ENCODE measurements around the gene TNFRSF19. TPM values are rescaled to one million over a fixed set of nuclear protein-coding genes. Genes with fewer than 3 reads are reported as not detected.

TNFRSF19 gene
- total RNA-seq, 1 experiment from 2014 or later, result 0.24 TPM

DNA sequence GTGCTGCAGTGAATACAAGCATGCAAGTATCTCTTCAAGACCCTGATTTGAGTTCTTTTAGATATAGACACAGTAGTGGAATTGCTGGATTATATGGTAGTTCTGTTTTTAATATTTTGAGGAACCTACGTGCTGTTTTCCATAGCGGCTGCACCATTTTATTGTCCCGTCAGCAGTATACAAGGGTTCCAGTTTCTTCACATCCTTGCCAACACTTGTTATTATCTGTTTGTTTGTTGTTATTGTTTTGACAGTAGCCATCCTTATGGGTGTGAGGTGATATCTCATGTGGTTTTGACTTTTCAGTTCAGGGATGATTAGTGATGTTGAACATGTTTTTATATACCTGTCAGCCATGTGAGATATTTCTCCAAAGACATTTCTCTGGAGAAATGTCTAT is 53.2 kb downstream of the TNFRSF19 start:
- H3K9me3 ChIP-seq (ENCODE audit: insufficient read depth, low read depth), result no peaks in the 10 kb centered on the region
- ChIA-PET CTCF (no interaction called here), POLR2A (ENCODE audit: unreplicated experiment) (no interaction called here)
- H3K4me1 ChIP-seq (replicated peaks; ENCODE audit: insufficient read depth), result no peaks in the 10 kb centered on the region
- no peak overlapping the region for H3K4me3 ChIP-seq
- H3K27me3 ChIP-seq (ENCODE audit: insufficient read depth, low read depth), result no peaks in the 10 kb centered on the region
- H3K4me2 ChIP-seq, result no peak overlapping the region
- intact Hi-C loops (cut with micrococcal nuclease; ENCODE audit: unreplicated experiment), result no loop called here
- TF ChIP-seq, protein P1, sequence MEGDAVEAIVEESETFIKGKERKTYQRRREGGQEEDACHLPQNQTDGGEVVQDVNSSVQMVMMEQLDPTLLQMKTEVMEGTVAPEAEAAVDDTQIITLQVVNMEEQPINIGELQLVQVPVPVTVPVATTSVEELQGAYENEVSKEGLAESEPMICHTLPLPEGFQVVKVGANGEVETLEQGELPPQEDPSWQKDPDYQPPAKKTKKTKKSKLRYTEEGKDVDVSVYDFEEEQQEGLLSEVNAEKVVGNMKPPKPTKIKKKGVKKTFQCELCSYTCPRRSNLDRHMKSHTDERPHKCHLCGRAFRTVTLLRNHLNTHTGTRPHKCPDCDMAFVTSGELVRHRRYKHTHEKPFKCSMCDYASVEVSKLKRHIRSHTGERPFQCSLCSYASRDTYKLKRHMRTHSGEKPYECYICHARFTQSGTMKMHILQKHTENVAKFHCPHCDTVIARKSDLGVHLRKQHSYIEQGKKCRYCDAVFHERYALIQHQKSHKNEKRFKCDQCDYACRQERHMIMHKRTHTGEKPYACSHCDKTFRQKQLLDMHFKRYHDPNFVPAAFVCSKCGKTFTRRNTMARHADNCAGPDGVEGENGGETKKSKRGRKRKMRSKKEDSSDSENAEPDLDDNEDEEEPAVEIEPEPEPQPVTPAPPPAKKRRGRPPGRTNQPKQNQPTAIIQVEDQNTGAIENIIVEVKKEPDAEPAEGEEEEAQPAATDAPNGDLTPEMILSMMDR (conservative IDR thresholded peaks at IDR 0.05), result no peak
- TF ChIP-seq EZH2 (IDR thresholded peaks at IDR 0.05; ENCODE audit: low read depth), result no peak
- no peaks in the 10 kb centered on the region for H3F3A ChIP-seq (ENCODE audit: insufficient read depth, low read depth)
- no peak overlapping the region for H3K27ac ChIP-seq
- H3K79me2 ChIP-seq (ENCODE audit: low read depth), result no peaks in the 10 kb centered on the region
- no peaks in the 10 kb centered on the region for H3K9me2 ChIP-seq (ENCODE audit: insufficient read depth)
- no peak for DNase-seq
- H4K20me1 ChIP-seq (ENCODE audit: insufficient read depth), result no peaks in the 10 kb centered on the region
- no TSS peak for BruUV-seq (replicated peaks)
- H3K36me3 ChIP-seq (ENCODE audit: low read depth), result no peaks in the 10 kb centered on the region
- no peak overlapping the region for H2AFZ ChIP-seq

DNA sequence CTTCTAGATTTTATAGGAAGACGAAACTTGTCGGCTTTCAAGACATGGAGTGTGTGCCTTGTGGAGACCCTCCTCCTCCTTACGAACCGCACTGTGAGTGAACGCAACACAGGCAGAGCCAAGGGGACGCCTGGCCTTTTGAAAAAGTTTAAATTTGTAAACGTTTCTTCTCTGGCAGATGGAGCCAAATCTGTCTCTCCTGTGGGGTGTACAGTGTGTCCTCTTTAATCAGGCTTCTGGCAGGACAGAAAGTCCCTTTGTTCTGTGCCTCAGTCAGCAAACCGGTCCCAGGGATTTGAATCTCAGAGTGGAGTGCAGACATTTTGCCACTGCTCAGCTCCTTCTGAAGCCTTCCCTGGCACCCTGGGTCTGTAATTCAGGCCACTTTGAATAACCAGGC is 56.5 kb downstream of the TNFRSF19 start:
- no peaks in the 10 kb centered on the region for H3K4me1 ChIP-seq (replicated peaks; ENCODE audit: insufficient read depth)
- no peaks in the 10 kb centered on the region for H3K9me2 ChIP-seq (ENCODE audit: insufficient read depth)
- no peaks in the 10 kb centered on the region for H3K27me3 ChIP-seq (ENCODE audit: insufficient read depth, low read depth)
- no peak overlapping the region for H2AFZ ChIP-seq
- ChIA-PET POLR2A (ENCODE audit: unreplicated experiment) (no interaction called here), CTCF (no interaction called here)
- H3K4me2 ChIP-seq, result no peak overlapping the region
- no peaks in the 10 kb centered on the region for H3K9me3 ChIP-seq (ENCODE audit: insufficient read depth, low read depth)
- H4K20me1 ChIP-seq (ENCODE audit: insufficient read depth), result no peaks in the 10 kb centered on the region
- no TSS peak for BruUV-seq (replicated peaks)
- H3K79me2 ChIP-seq (ENCODE audit: low read depth), result no peaks in the 10 kb centered on the region
- no peaks in the 10 kb centered on the region for H3F3A ChIP-seq (ENCODE audit: insufficient read depth, low read depth)
- no peak overlapping the region for H3K4me3 ChIP-seq
- H3K36me3 ChIP-seq (ENCODE audit: low read depth), result no peaks in the 10 kb centered on the region
- intact Hi-C loops (cut with micrococcal nuclease; ENCODE audit: unreplicated experiment), result no loop called here
- no peak for DNase-seq
- no peak for TF ChIP-seq EZH2 (IDR thresholded peaks at IDR 0.05; ENCODE audit: low read depth)
- TF ChIP-seq, protein P1 (conservative IDR thresholded peaks at IDR 0.05), result no peak
- no peak overlapping the region for H3K27ac ChIP-seq

DNA sequence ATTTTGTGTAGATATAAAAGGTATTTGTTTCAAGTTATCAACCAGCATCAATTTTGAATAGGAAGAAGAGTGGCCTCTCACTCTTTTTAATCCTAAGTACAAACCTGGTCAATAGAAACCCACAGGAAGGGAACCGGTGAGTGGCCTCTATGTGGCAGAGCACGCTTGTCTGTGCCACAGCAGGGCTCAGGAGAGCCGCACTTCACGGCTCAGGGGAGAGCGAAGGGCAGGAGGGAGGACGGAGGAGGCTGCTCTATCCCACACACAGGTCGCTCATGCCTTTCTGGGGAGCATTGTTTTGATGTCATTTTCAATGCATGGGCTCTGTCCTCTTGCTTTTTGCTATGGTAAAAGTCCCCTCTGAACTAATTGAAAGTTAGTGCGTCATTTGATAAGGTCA is 57.2 kb downstream of the TNFRSF19 start:
- POLR2A ChIA-PET (ENCODE audit: unreplicated experiment), result no interaction called here
- H2AFZ ChIP-seq, result no peak overlapping the region
- TF ChIP-seq, protein P1 (conservative IDR thresholded peaks at IDR 0.05), result no peak
- TF ChIP-seq EZH2 (IDR thresholded peaks at IDR 0.05; ENCODE audit: low read depth), result no peak
- no peaks in the 10 kb centered on the region for H3K4me1 ChIP-seq (replicated peaks; ENCODE audit: insufficient read depth)
- H3K79me2 ChIP-seq (ENCODE audit: low read depth), result no peaks in the 10 kb centered on the region
- no peak overlapping the region for H3K4me2 ChIP-seq
- no peaks in the 10 kb centered on the region for H3K9me3 ChIP-seq (ENCODE audit: insufficient read depth, low read depth)
- intact Hi-C loops (cut with micrococcal nuclease; ENCODE audit: unreplicated experiment), result no loop called here
- no peak overlapping the region for H3K4me3 ChIP-seq
- H3K27me3 ChIP-seq (ENCODE audit: insufficient read depth, low read depth), result no peaks in the 10 kb centered on the region
- H4K20me1 ChIP-seq (ENCODE audit: insufficient read depth), result no peaks in the 10 kb centered on the region
- no TSS peak for BruUV-seq (replicated peaks)
- no peaks in the 10 kb centered on the region for H3F3A ChIP-seq (ENCODE audit: insufficient read depth, low read depth)
- CTCF ChIA-PET, result no interaction called here
- H3K9me2 ChIP-seq (ENCODE audit: insufficient read depth), result no peaks in the 10 kb centered on the region
- H3K36me3 ChIP-seq (ENCODE audit: low read depth), result no peaks in the 10 kb centered on the region
- no peak for DNase-seq
- H3K27ac ChIP-seq, result no peak overlapping the region

Data from PC-9 (cell line).